GM10847 (cell line): ENCODE results near the gene TMEM26.

Source experiments
- POLR2A ChIP-seq: IDR thresholded peaks from 2 replicates; pipeline ENCODE4 v1.6.1; 2011; ENCODE audit not compliant: insufficient read length; ENCODE audit errors: extremely low read depth

Gene TMEM26

GRCh38 chr10:61438141-61438988 lies 14.8 kb downstream of the TMEM26 start:
- no peak for TF ChIP-seq POLR2A

- TF ChIP-seq POLR2A = no peak
Measured at GRCh38 chr10:61423178-61423577, 30.0 kb downstream of the TMEM26 start.

GRCh38 chr10:61417661-61418060 lies 35.5 kb downstream of the TMEM26 start:
- TF ChIP-seq POLR2A = no peak

- TF ChIP-seq POLR2A = no peak
Measured at GRCh38 chr10:61415824-61416223, 37.4 kb downstream of the TMEM26 start.

- no peak for TF ChIP-seq POLR2A
Measured at GRCh38 chr10:61411706-61412105, 41.5 kb downstream of the TMEM26 start.

- TF ChIP-seq POLR2A = no peak
Measured at GRCh38 chr10:61410353-61411070, 42.7 kb downstream of the TMEM26 start.

GRCh38 chr10:61409157-61409556 lies 44.0 kb downstream of the TMEM26 start:
- no peak for TF ChIP-seq POLR2A

- no peak for TF ChIP-seq POLR2A
Measured at GRCh38 chr10:61408105-61408504, 45.1 kb downstream of the TMEM26 start.

- TF ChIP-seq POLR2A = no peak
Measured at GRCh38 chr10:61406736-61407135, 46.4 kb downstream of the TMEM26 start.

GRCh38 chr10:61406242-61406641 lies 46.9 kb downstream of the TMEM26 start:
- TF ChIP-seq POLR2A = no peak

GRCh38 chr10:61404751-61405150 lies 48.4 kb downstream of the TMEM26 start:
- no peak for TF ChIP-seq POLR2A

- TF ChIP-seq POLR2A = no peak
Measured at GRCh38 chr10:61400524-61400923, 52.7 kb downstream of the TMEM26 start.

GRCh38 chr10:61399406-61399805 lies 53.8 kb downstream of the TMEM26 start:
- no peak for TF ChIP-seq POLR2A

GRCh38 chr10:61398366-61399129 lies 54.6 kb downstream of the TMEM26 start:
- no peak for TF ChIP-seq POLR2A

GRCh38 chr10:61397175-61397986 lies 55.8 kb downstream of the TMEM26 start:
- TF ChIP-seq POLR2A = no peak

GRCh38 chr10:61391281-61391680 lies 61.9 kb downstream of the TMEM26 start:
- no peak for TF ChIP-seq POLR2A
